ENCODE measurements around the gene SIAE.

DNA sequence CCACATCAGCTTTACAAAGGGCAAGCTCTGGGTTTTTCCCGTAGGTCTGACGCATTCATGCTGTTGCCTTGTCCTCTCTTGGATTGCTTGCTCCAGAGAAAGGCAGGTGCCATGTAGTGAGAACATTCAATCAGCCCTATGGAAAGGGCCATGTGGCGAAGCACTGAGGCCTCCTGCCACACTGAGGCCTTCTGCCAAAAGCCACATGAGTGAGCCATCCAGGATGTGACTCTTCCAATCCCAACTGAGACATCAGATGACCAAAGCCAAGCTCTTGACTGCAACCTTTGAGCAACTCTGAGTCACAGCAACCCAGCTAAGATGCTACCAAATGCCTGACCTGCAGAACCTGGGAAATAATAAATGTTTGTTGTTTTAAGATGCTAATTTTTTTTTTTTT is 71.3 kb downstream of the SIAE start:
- TF ChIP-seq STAT3 (IDR thresholded peaks at IDR 0.05; ENCODE audit: low read depth, low read length), result no peak
- TF ChIP-seq CBFB (IDR thresholded peaks at IDR 0.05; ENCODE audit: low read depth), result no peak
- TF ChIP-seq POLR2AphosphoS5 (IDR thresholded peaks at IDR 0.05; ENCODE audit: low read length), result no peak
- no peak for TF ChIP-seq POLR2A (IDR thresholded peaks at IDR 0.05; ENCODE audit: low read depth, low read length)
- TF ChIP-seq, protein P1, sequence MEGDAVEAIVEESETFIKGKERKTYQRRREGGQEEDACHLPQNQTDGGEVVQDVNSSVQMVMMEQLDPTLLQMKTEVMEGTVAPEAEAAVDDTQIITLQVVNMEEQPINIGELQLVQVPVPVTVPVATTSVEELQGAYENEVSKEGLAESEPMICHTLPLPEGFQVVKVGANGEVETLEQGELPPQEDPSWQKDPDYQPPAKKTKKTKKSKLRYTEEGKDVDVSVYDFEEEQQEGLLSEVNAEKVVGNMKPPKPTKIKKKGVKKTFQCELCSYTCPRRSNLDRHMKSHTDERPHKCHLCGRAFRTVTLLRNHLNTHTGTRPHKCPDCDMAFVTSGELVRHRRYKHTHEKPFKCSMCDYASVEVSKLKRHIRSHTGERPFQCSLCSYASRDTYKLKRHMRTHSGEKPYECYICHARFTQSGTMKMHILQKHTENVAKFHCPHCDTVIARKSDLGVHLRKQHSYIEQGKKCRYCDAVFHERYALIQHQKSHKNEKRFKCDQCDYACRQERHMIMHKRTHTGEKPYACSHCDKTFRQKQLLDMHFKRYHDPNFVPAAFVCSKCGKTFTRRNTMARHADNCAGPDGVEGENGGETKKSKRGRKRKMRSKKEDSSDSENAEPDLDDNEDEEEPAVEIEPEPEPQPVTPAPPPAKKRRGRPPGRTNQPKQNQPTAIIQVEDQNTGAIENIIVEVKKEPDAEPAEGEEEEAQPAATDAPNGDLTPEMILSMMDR (IDR thresholded peaks at IDR 0.05 in 2 of 3, conservative IDR thresholded peaks at IDR 0.05 in 1 of 3; ENCODE audit: control insufficient read depth in 2 of 3, extremely low read depth in 1 of 3, insufficient read depth in 1 of 3, low read depth in 3 of 3, low read length in 3 of 3), result no peak
- no peak for TF ChIP-seq TAF1 (IDR thresholded peaks at IDR 0.05; ENCODE audit: borderline replicate concordance, low read depth, low read length)
- TF ChIP-seq SP1 (IDR thresholded peaks at IDR 0.05; ENCODE audit: low read depth, low read length), result no peak
- TF ChIP-seq, protein P2, sequence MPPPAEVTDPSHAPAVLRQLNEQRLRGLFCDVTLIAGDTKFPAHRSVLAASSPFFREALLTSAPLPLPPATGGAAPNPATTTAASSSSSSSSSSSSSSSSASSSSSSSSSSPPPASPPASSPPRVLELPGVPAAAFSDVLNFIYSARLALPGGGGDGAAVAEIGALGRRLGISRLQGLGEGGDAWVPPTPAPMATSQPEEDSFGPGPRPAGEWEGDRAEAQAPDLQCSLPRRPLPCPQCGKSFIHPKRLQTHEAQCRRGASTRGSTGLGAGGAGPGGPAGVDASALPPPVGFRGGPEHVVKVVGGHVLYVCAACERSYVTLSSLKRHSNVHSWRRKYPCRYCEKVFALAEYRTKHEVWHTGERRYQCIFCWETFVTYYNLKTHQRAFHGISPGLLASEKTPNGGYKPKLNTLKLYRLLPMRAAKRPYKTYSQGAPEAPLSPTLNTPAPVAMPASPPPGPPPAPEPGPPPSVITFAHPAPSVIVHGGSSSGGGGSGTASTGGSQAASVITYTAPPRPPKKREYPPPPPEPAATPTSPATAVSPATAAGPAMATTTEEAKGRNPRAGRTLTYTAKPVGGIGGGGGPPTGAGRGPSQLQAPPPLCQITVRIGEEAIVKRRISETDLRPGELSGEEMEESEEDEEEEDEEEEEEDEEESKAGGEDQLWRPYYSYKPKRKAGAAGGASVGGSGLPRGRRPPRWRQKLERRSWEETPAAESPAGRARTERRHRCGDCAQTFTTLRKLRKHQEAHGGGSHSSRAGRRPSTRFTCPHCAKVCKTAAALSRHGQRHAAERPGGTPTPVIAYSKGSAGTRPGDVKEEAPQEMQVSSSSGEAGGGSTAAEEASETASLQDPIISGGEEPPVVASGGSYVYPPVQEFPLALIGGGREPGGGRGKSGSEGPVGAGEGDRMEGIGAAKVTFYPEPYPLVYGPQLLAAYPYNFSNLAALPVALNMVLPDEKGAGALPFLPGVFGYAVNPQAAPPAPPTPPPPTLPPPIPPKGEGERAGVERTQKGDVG (CRISPR knock-in tag; IDR thresholded peaks at IDR 0.05), result no peak
